ENCODE data around the gene SENP1. TPM values are rescaled to one million over a fixed set of nuclear protein-coding genes. Genes with fewer than 3 reads are reported as not detected.

The SENP1 gene
- total RNA-seq, 1 experiment from 2014 or later = 24.5 TPM

GRCh38 chr12:48005750-48006021, 100.2 kb downstream of the SENP1 start:
- Mint-ChIP-seq H3K27me3 (ENCODE audit: insufficient read depth, unreplicated experiment) (peaks cover 85% of the 10 kb centered on the region), H3K36me3 (ENCODE audit: insufficient read depth, unreplicated experiment) (no peaks in the 10 kb centered on the region), H3K27ac (ENCODE audit: low read depth, unreplicated experiment) (no peak overlapping the region), H3K9me3 (ENCODE audit: unreplicated experiment) (no peaks in the 10 kb centered on the region), H3K4me1 (ENCODE audit: insufficient read depth, unreplicated experiment) (peaks cover 5% of the 10 kb centered on the region), H3K4me3 (ENCODE audit: unreplicated experiment) (no peak overlapping the region)
- CTCF ChIA-PET = interaction anchor here (0.7 to 1.1 kb wide), 2 partner anchors 25 to 57 kb away, joined by 3 read pairs; no protein-coding TSS in a partner anchor
- BruUV-seq (replicated peaks) = no TSS peak
- intact Hi-C loops (cut with micrococcal nuclease) = no loop called here
- no peak for TF ChIP-seq CTCF (IDR thresholded peaks at IDR 0.05; ENCODE audit: unreplicated experiment)
- DNase-seq (ENCODE audit: unreplicated experiment) = no peak
- POLR2A ChIA-PET = interaction anchor here (0.7 kb wide), 1 partner anchor 299 kb away, joined by 3 read pairs; no protein-coding TSS in a partner anchor

- no peak overlapping the region for H3K27ac Mint-ChIP-seq (ENCODE audit: low read depth, unreplicated experiment)
- ChIA-PET POLR2A (no interaction called here), CTCF (interaction anchor here (0.5 to 1.1 kb wide), 3 partner anchors 26 to 132 kb away, joined by 3 to 6 read pairs (median 3); no protein-coding TSS in a partner anchor)
- no TSS peak for BruUV-seq (replicated peaks)
- H3K9me3 Mint-ChIP-seq (ENCODE audit: unreplicated experiment) = no peaks in the 10 kb centered on the region
- H3K4me3 Mint-ChIP-seq (ENCODE audit: unreplicated experiment) = no peak overlapping the region
- no peaks in the 10 kb centered on the region for H3K36me3 Mint-ChIP-seq (ENCODE audit: insufficient read depth, unreplicated experiment)
- peaks cover 5% of the 10 kb centered on the region for H3K4me1 Mint-ChIP-seq (ENCODE audit: insufficient read depth, unreplicated experiment)
- intact Hi-C loops (cut with micrococcal nuclease) = no loop called here
- DNase-seq (ENCODE audit: unreplicated experiment) = no peak
- peaks cover 80% of the 10 kb centered on the region for H3K27me3 Mint-ChIP-seq (ENCODE audit: insufficient read depth, unreplicated experiment)
- no peak for TF ChIP-seq CTCF (IDR thresholded peaks at IDR 0.05; ENCODE audit: unreplicated experiment)
Measured at GRCh38 chr12:48005001-48005749, 100.7 kb downstream of the SENP1 start.

GRCh38 chr12:48004053-48004941, 101.6 kb downstream of the SENP1 start, which contains the start of gene COL2A1:
Gene COL2A1, minus strand, starts transcription at chr12:48004476. Its CDS starts 155 bp downstream, at chr12:48004321.
- ChIA-PET CTCF (interaction anchor here (0.5 kb wide), 1 partner anchor 132 kb away, joined by 6 read pairs; no protein-coding TSS in a partner anchor), POLR2A (no interaction called here)
- no peak for DNase-seq (ENCODE audit: unreplicated experiment)
- no peaks in the 10 kb centered on the region for H3K36me3 Mint-ChIP-seq (ENCODE audit: insufficient read depth, unreplicated experiment)
- no TSS peak for BruUV-seq (replicated peaks)
- intact Hi-C loops (cut with micrococcal nuclease) = loop anchor here (5.0 kb wide), 1 partner anchor 153 kb away; the partner anchor contains the start of gene ASB8
- peaks cover 5% of the 10 kb centered on the region for H3K4me1 Mint-ChIP-seq (ENCODE audit: insufficient read depth, unreplicated experiment)
- H3K27me3 Mint-ChIP-seq (ENCODE audit: insufficient read depth, unreplicated experiment) = peaks cover 76% of the 10 kb centered on the region
- no peak within 1 kb of the TSS for H3K27ac Mint-ChIP-seq (ENCODE audit: low read depth, unreplicated experiment)
- no peaks in the 10 kb centered on the region for H3K9me3 Mint-ChIP-seq (ENCODE audit: unreplicated experiment)
- no peak within 1 kb of the TSS for H3K4me3 Mint-ChIP-seq (ENCODE audit: unreplicated experiment)
- no peak for TF ChIP-seq CTCF (IDR thresholded peaks at IDR 0.05; ENCODE audit: unreplicated experiment)

Measured in MCF 10A (cell line).